Right lobe of liver (tissue), 4 donors: ENCODE data around the gene BTG1.

Experiments
- POLR2A ChIP-seq: fragments of 450-650 bp; IDR thresholded peaks from one replicate; pipeline ENCODE4 v1.6.1; 2017; ENCODE audit warnings: antibody characterized with exemption, mild to moderate bottlenecking
- TF ChIP-seq, protein P1 (sequence below), 4 donors: fragments of 200-600 bp in 3 of 4; fragments of 450-650 bp in 1 of 4; IDR thresholded peaks; one replicate each; pipeline versions ENCODE4 v1.5.1 to v1.8.0; 2016 to 2022; ENCODE audit warnings: antibody characterized with exemption in 4 of 4, mild to moderate bottlenecking in 2 of 4
- donor health status: DM: no; HTN: no; CAD: no.
- donor health status: DM: no; HTN: no; CAD: no.
- donor health status: DM: no; HTN: yes; CAD: no.

DNA sequence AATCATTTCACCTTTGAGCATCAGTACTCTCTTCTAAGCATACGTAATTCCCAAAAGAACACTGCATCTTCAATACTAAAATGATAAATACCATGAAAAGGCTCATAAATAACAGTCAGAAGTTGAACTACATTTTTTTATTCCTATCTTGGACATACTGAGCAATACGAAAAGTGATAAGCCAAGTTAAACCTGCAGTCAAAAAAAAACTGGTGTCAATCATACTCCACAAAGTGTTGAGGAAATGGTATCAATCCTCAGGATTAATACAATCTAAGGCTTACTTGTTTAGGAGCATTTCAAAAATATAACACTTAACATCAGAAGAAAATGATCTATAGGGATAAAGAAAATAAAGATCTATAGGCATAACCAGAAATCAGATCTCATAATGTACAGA, 5.5 kb downstream of the BTG1 start:
- TF ChIP-seq, protein P1, sequence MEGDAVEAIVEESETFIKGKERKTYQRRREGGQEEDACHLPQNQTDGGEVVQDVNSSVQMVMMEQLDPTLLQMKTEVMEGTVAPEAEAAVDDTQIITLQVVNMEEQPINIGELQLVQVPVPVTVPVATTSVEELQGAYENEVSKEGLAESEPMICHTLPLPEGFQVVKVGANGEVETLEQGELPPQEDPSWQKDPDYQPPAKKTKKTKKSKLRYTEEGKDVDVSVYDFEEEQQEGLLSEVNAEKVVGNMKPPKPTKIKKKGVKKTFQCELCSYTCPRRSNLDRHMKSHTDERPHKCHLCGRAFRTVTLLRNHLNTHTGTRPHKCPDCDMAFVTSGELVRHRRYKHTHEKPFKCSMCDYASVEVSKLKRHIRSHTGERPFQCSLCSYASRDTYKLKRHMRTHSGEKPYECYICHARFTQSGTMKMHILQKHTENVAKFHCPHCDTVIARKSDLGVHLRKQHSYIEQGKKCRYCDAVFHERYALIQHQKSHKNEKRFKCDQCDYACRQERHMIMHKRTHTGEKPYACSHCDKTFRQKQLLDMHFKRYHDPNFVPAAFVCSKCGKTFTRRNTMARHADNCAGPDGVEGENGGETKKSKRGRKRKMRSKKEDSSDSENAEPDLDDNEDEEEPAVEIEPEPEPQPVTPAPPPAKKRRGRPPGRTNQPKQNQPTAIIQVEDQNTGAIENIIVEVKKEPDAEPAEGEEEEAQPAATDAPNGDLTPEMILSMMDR (IDR thresholded peaks at IDR 0.05), result no peak
- no peak for TF ChIP-seq POLR2A
